ENCODE measurements around the gene MAGI2. TPM values are rescaled to one million over a fixed set of nuclear protein-coding genes. Genes with fewer than 3 reads are reported as not detected.

MAGI2 gene
- polyA plus RNA-seq, 1 experiment, result 0.81 TPM

DNA sequence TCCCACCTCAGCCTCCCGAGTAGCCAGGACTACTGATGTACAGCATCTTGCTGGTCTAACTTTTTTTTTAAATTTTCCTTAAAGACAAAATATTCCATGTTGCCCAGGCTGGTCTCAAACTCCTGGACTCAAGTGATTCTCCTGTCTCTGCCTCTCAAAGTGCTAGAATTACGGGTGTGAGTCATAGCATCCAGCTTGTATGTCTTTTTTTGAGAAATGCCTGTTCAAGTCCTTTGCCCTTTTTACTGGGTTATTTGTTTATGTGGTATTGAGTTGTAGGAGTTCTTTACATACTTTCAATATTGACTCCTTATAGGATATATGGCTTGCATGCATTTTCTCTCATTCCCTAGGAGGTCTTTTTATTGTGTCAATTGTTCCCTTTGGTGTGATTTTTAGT, 486.4 kb downstream of the MAGI2 start:
- no peaks in the 10 kb centered on the region for H3K27me3 ChIP-seq (ENCODE audit: control insufficient read depth, insufficient read depth, low read length)
- no peak overlapping the region for H3K4me3 ChIP-seq (ENCODE audit: low read depth, low read length)
- TF ChIP-seq, protein P1, sequence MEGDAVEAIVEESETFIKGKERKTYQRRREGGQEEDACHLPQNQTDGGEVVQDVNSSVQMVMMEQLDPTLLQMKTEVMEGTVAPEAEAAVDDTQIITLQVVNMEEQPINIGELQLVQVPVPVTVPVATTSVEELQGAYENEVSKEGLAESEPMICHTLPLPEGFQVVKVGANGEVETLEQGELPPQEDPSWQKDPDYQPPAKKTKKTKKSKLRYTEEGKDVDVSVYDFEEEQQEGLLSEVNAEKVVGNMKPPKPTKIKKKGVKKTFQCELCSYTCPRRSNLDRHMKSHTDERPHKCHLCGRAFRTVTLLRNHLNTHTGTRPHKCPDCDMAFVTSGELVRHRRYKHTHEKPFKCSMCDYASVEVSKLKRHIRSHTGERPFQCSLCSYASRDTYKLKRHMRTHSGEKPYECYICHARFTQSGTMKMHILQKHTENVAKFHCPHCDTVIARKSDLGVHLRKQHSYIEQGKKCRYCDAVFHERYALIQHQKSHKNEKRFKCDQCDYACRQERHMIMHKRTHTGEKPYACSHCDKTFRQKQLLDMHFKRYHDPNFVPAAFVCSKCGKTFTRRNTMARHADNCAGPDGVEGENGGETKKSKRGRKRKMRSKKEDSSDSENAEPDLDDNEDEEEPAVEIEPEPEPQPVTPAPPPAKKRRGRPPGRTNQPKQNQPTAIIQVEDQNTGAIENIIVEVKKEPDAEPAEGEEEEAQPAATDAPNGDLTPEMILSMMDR (IDR thresholded peaks at IDR 0.05; ENCODE audit: insufficient read depth, low read depth, low read length), result no peak
- ChIA-PET CTCF (no interaction called here), POLR2A (no interaction called here)
- no peak for DNase-seq (ENCODE audit: low read depth)
- no peaks in the 10 kb centered on the region for H3K36me3 ChIP-seq (ENCODE audit: control insufficient read depth, insufficient read depth, low read length)

DNA sequence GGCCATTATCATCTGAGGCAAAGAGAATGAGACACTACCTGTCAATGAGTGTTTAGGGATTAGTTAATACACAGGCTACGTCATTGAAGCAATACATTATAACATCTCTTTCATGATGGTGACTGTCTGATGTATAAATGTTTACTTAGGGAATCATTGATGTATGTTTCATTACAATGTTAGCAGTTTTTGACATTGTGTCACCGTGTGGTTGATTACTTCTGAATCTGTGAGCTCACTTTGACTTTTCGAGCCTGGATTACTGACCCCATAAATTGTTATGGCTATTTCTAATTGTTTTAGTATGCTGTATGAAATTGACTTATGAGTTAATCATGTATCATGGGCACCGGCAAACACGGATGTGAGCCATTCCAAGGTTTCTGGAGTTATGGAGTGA, 494.0 kb downstream of the MAGI2 start:
- CTCF ChIA-PET, result interaction anchor here (0.7 kb wide), 1 partner anchor 39 kb away, joined by 3 read pairs; no protein-coding TSS in a partner anchor
- POLR2A ChIA-PET, result no interaction called here
- no peak for DNase-seq (ENCODE audit: low read depth)
- Histone ChIP-seq H3K4me3 (ENCODE audit: low read depth, low read length) (no peak overlapping the region), H3K36me3 (ENCODE audit: control insufficient read depth, insufficient read depth, low read length) (no peaks in the 10 kb centered on the region), H3K27me3 (ENCODE audit: control insufficient read depth, insufficient read depth, low read length) (no peaks in the 10 kb centered on the region)
- TF ChIP-seq, protein P1 (IDR thresholded peaks at IDR 0.05; ENCODE audit: insufficient read depth, low read depth, low read length), result no peak

DNA sequence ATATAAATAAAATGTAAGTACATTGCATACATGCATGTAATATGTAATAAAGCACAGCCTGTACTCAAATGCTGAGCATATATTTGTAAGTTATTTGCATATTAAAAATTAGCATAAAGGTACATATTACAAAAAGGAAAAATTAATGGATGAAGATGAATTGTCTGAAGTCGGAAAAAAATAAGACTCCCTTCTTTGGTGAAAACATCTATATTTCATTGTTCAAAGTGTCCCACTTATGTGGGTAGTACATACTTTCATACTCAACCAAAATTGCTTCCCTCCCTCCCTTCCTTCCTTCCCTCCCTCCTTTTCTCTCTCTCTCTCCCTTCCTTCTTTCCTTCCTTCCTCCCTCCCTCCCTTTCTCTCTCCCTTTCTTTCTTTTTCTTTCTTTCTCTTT, 498.1 kb downstream of the MAGI2 start:
- no peak for DNase-seq (ENCODE audit: low read depth)
- Histone ChIP-seq H3K4me3 (ENCODE audit: low read depth, low read length) (no peak overlapping the region), H3K27me3 (ENCODE audit: control insufficient read depth, insufficient read depth, low read length) (no peaks in the 10 kb centered on the region), H3K36me3 (ENCODE audit: control insufficient read depth, insufficient read depth, low read length) (no peaks in the 10 kb centered on the region)
- TF ChIP-seq, protein P1 (IDR thresholded peaks at IDR 0.05; ENCODE audit: insufficient read depth, low read depth, low read length), result no peak
- POLR2A ChIA-PET, result no interaction called here
- CTCF ChIA-PET, result no interaction called here

DNA sequence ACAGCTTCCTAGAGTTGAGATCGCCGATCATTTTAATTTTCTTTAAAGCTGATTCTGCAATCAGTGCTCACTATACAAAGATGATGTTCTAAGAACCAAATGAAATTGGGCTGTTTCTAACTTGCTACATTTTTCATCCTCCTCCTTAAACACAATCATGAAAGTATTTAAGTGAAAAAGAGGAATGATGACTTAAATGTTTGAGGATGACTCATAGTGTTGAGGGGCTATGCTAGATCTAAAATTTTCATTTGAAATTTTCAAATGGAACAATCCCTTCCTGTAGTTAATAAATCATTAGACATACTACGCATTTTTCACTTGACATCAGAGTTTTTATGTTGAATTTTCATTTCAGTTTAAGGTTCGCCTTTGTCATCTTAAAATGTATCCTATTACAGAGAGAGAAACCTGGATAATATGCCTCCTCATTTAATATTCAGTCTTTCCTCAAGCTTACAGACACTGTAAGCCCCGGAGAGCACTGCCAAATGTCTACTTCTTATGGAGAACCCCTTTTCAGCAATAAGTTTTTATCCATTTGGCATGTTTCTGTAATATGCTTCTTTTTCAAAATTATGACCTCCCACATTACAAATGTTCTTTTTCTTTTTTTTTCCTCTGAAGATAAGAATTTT, 499.6 kb downstream of the MAGI2 start:
- DNase-seq (ENCODE audit: low read depth), result no peak
- no peaks in the 10 kb centered on the region for H3K27me3 ChIP-seq (ENCODE audit: control insufficient read depth, insufficient read depth, low read length)

DNA sequence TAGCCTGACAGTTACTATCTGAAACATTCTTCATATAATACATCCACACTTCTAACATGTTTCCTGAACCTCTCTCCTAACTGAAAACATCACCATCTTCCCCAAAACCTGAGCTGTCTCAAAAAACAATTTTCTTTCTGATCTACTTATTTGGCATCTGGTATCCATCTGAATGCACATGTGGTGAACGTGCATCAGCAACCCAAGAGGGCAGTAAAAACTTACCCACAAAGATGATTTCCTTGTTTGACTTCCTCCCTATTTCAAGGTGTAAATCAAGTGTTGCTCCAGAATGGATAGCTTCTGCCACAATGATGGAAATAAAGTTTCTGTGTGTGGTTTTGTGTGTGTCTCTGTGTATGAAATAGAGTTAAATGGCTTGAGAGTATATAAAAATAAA, 500.4 kb downstream of the MAGI2 start:
- peak; percentile 25 for DNase-seq (ENCODE audit: low read depth)
- no peaks in the 10 kb centered on the region for H3K36me3 ChIP-seq (ENCODE audit: control insufficient read depth, insufficient read depth, low read length)
- CTCF ChIA-PET, result no interaction called here
- TF ChIP-seq, protein P1 (IDR thresholded peaks at IDR 0.05; ENCODE audit: insufficient read depth, low read depth, low read length), result no peak
- H3K4me3 ChIP-seq (ENCODE audit: low read depth, low read length), result no peak overlapping the region
- POLR2A ChIA-PET, result interaction anchor here (0.6 kb wide), 1 partner anchor 1125 kb away, joined by 11 read pairs; no protein-coding TSS in a partner anchor
- no peaks in the 10 kb centered on the region for H3K27me3 ChIP-seq (ENCODE audit: control insufficient read depth, insufficient read depth, low read length)

More for the DNA sequence above, 499.6 kb downstream of the MAGI2 start:
- Histone ChIP-seq H3K36me3 (ENCODE audit: control insufficient read depth, insufficient read depth, low read length) (no peaks in the 10 kb centered on the region), H3K4me3 (ENCODE audit: low read depth, low read length) (no peak overlapping the region)
- TF ChIP-seq, protein P1 (IDR thresholded peaks at IDR 0.05; ENCODE audit: insufficient read depth, low read depth, low read length), result no peak
- POLR2A ChIA-PET, result no interaction called here
- CTCF ChIA-PET, result no interaction called here

Data from BJ (cell line).